PC-3 (cell line): Measurements from ENCODE around the gene YWHAH. TPM values are rescaled to one million over a fixed set of nuclear protein-coding genes. Genes with fewer than 3 reads are reported as not detected.

Source experiments
- ATAC-seq: fragments of 200-7000 bp; cut with Tn5 transposase; 2 replicates; pipeline ENCODE4 v1.9.1; 2020; ENCODE audit warnings: mild to moderate bottlenecking, moderate library complexity
- BruUV-seq: library from RNA; stranded (reverse); fragments of 400-500 nt; replicated peaks from 2 replicates; lab custom pipeline; 2021; lab: Mats Ljungman, UMichigan
- CTCF ChIA-PET: fragments of 300-600 bp; sonication (Branson Sonifier 250); formaldehyde crosslinking; loops from one replicate; lab custom pipeline; 2022; ENCODE audit warnings: antibody characterized with exemption; lab: Charles Lee
- POLR2A ChIA-PET: fragments of 300-600 bp; sonication (Branson Sonifier 250); formaldehyde crosslinking; loops from one replicate; lab custom pipeline; 2022; ENCODE audit warnings: antibody characterized with exemption; ENCODE audit not compliant: unreplicated experiment; lab: Charles Lee
- DNase-seq: peaks from one replicate; pipeline ENCODE4 v3.0.0-alpha.2; 2015
- H2AFZ ChIP-seq: fragments of 300-600 bp; sonication (generic); 2 replicates; pipeline ENCODE4 v1.6.0; 2016; ENCODE audit warnings: antibody characterized with exemption, low read length
- H3F3A ChIP-seq: fragments of 300-600 bp; sonication (generic); one replicate; pipeline ENCODE4 v1.6.0; 2017; ENCODE audit warnings: antibody characterized with exemption, low read length, control low read depth, mild to moderate bottlenecking; ENCODE audit not compliant: unreplicated experiment
- H3K27ac ChIP-seq: fragments of 300-600 bp; sonication (generic); 2 replicates; pipeline ENCODE4 v1.5.1; 2016; ENCODE audit warnings: mild to moderate bottlenecking, low read length
- H3K27me3 ChIP-seq: fragments of 300-600 bp; sonication (generic); 2 replicates; pipeline ENCODE4 v1.6.1; 2016; ENCODE audit warnings: low read length, mixed read lengths
- H3K36me3 ChIP-seq: fragments of 300-600 bp; sonication (generic); 2 replicates; pipeline ENCODE4 v1.6.1; 2016; ENCODE audit warnings: low read depth, mixed run types, low read length, mixed read lengths
- H3K4me1 ChIP-seq: fragments of 300-600 bp; sonication (generic); 2 replicates; pipeline ENCODE4 v1.5.1; 2016; ENCODE audit warnings: low read length; ENCODE audit not compliant: insufficient read depth
- H3K4me2 ChIP-seq: fragments of 300-600 bp; sonication (generic); 2 replicates; pipeline ENCODE4 v1.6.0; 2016; ENCODE audit warnings: low read length
- H3K4me3 ChIP-seq: fragments of 300-600 bp; sonication (generic); 2 replicates; pipeline ENCODE4 v1.5.1; 2016; ENCODE audit warnings: mild to moderate bottlenecking, low read length, mixed read lengths
- H3K79me2 ChIP-seq: fragments of 300-600 bp; sonication (generic); 2 replicates; pipeline ENCODE4 v1.6.1; 2017; ENCODE audit warnings: low read length, mixed read lengths
- H3K9ac ChIP-seq: fragments of 300-600 bp; sonication (generic); 2 replicates; pipeline ENCODE4 v1.6.0; 2016; ENCODE audit warnings: mild to moderate bottlenecking, low read length
- H3K9me2 ChIP-seq: fragments of 300-600 bp; sonication (generic); replicated peaks from 2 replicates; pipeline ENCODE4 v1.6.1; 2016; ENCODE audit warnings: mixed run types, low read length, mixed read lengths
- H3K9me3 ChIP-seq: fragments of 300-600 bp; sonication (generic); 2 replicates; pipeline ENCODE4 v1.6.1; 2016; ENCODE audit warnings: low read length, mixed read lengths
- H4K20me1 ChIP-seq: fragments of 300-600 bp; sonication (generic); 2 replicates; pipeline ENCODE4 v1.6.1; 2016; ENCODE audit warnings: low read length, mixed read lengths
- CTCF ChIP-seq: fragments of 300-600 bp; sonication (generic); conservative IDR thresholded peaks from 2 replicates; pipeline ENCODE4 v1.5.1; 2017; ENCODE audit warnings: antibody characterized with exemption, low read depth, mild to moderate bottlenecking, low read length
- EZH2 ChIP-seq: fragments of 300-600 bp; sonication (generic); IDR thresholded peaks from one replicate; pipeline ENCODE4 v1.6.1; 2017; ENCODE audit warnings: antibody characterized with exemption, mild to moderate bottlenecking, low read length; ENCODE audit not compliant: unreplicated experiment
- EZH2phosphoT487 ChIP-seq: fragments of 300-600 bp; sonication (generic); IDR thresholded peaks from 2 replicates; pipeline ENCODE4 v1.6.1; 2018; ENCODE audit warnings: mild to moderate bottlenecking, antibody characterized with exemption, low read length, borderline replicate concordance
- intact Hi-C: fragments of 100-400 bp; cut with micrococcal nuclease; formaldehyde crosslinking; loops from 2 replicates; pipeline ENCODE4 v1.9.0; 2023
- total RNA-seq: library from RNA; depleted of rRNA; stranded (reverse); fragments of >200 nt; gene quantifications from 2 replicates; pipeline ENCODE4 v1.2.3, GENCODE V29; 2014

YWHAH gene
- total RNA-seq, 1 experiment from 2014 or later, result 75.0 TPM

DNA sequence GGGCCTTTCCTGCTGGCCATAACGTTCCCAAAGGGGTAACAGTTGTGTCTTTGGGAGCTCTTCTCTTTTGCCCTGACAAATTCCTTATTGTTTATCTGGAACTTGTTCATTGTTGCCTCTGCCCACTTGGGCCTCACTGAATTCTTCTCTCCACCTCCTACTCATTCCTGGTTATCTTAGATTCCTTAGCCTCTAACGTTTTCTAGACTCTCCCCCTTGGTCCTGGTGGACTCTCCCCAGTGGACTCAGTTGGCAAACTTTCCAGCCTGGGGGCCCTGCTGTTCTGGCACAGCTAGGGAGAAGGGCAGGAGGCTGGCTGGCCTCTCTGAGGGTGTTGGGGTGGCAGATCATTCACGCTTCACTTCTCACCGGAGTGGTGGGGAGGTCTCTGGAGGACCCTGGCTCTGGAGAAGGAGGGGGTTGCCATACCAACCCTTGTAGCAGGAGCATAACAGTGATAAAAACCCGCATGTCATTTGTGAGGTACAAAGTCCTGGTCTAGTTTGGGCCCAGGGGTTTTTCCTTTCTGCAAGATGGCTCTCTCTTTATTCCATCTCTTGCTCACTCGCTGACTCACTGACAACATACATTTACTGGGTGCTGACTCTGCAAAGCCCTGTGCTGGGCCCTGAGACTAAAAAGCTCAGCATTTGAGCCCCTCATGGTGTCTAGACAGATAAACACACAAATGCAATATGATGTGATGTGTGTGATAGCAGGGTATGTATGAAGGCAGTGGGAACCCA lies 39.7 kb downstream of the YWHAH start:
- Histone ChIP-seq H3K4me1 (no peaks in the 10 kb centered on the region), H3K4me3 (no peak overlapping the region), H4K20me1 (no peaks in the 10 kb centered on the region), H3K9me3 (no peaks in the 10 kb centered on the region), H3K9ac (no peak overlapping the region), H3K27me3 (no peaks in the 10 kb centered on the region), H3K4me2 (no peak overlapping the region), H3K36me3 (no peaks in the 10 kb centered on the region), H2AFZ (no peak overlapping the region), H3K9me2 (no peaks in the 10 kb centered on the region), H3F3A (no peaks in the 10 kb centered on the region), H3K27ac (no peak overlapping the region), H3K79me2 (no peaks in the 10 kb centered on the region)
- intact Hi-C loops, result no loop called here
- BruUV-seq, result no TSS peak
- ChIA-PET CTCF (interaction anchor here (0.5 kb wide), 1 partner anchor 1224 kb away, joined by 4 read pairs; no protein-coding TSS in a partner anchor), POLR2A (no interaction called here)
- DNase-seq (no peak), ATAC-seq (no peak)
- TF ChIP-seq EZH2 (no peak), CTCF (no peak), EZH2phosphoT487 (no peak)

- Histone ChIP-seq H3K9ac (no peak overlapping the region), H4K20me1 (no peaks in the 10 kb centered on the region), H3K27me3 (peaks cover 10% of the 10 kb centered on the region; the same call in 1 of the 2 replicates), H3K4me2 (no peak overlapping the region), H3K4me3 (no peak overlapping the region), H3K9me3 (no peaks in the 10 kb centered on the region), H3F3A (no peaks in the 10 kb centered on the region), H3K9me2 (no peaks in the 10 kb centered on the region), H3K36me3 (no peaks in the 10 kb centered on the region), H3K27ac (no peak overlapping the region), H3K4me1 (no peaks in the 10 kb centered on the region), H2AFZ (no peak overlapping the region), H3K79me2 (no peaks in the 10 kb centered on the region)
- intact Hi-C loops, result no loop called here
- CTCF ChIA-PET, result no interaction called here
- DNase-seq (no peak), ATAC-seq (no peak)
- BruUV-seq, result no TSS peak
- POLR2A ChIA-PET, result no interaction called here
- no peak for TF ChIP-seq EZH2
- TF ChIP-seq CTCF, result no peak
- TF ChIP-seq EZH2phosphoT487, result no peak
These were observed 42.9 kb downstream of the YWHAH start for GRCh38 chr22:31987218-31987617.
